GM12873 (cell line): ENCODE results near the gene VPS39.

Experiments used
- TF ChIP-seq, protein P1 (sequence below): IDR thresholded peaks from 2 replicates; pipeline ENCODE4 v1.5.1; 2012; ENCODE audit warnings: low read depth, mild to moderate bottlenecking, moderate library complexity, low read length, control low read depth; ENCODE audit not compliant: insufficient read depth; ENCODE audit errors: missing control alignments

Gene VPS39

GRCh38 chr15:42154212-42154941 lies 53.7 kb downstream of the VPS39 start:
- TF ChIP-seq, protein P1, sequence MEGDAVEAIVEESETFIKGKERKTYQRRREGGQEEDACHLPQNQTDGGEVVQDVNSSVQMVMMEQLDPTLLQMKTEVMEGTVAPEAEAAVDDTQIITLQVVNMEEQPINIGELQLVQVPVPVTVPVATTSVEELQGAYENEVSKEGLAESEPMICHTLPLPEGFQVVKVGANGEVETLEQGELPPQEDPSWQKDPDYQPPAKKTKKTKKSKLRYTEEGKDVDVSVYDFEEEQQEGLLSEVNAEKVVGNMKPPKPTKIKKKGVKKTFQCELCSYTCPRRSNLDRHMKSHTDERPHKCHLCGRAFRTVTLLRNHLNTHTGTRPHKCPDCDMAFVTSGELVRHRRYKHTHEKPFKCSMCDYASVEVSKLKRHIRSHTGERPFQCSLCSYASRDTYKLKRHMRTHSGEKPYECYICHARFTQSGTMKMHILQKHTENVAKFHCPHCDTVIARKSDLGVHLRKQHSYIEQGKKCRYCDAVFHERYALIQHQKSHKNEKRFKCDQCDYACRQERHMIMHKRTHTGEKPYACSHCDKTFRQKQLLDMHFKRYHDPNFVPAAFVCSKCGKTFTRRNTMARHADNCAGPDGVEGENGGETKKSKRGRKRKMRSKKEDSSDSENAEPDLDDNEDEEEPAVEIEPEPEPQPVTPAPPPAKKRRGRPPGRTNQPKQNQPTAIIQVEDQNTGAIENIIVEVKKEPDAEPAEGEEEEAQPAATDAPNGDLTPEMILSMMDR = no peak

DNA sequence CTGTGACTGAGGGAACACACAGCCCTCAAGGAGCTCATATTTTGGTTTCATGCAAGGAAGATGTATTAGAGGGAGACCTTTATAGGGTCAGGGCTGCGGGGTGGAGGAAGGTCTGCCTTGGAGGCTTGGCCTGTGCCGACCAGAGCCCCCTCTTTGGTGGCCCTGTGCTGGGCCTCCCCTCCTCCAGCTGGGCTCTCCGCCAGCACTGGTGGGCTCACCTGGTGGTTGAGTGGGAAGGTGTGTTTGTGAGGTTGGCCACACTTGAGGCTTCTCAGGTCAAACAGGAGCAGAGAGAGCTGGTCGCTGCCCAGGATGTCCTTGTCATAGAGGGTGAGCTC lies 54.3 kb downstream of the VPS39 start:
- TF ChIP-seq, protein P1 = no peak

- TF ChIP-seq, protein P1 = no peak
Measured at GRCh38 chr15:42152921-42153698, 55.0 kb downstream of the VPS39 start.

DNA sequence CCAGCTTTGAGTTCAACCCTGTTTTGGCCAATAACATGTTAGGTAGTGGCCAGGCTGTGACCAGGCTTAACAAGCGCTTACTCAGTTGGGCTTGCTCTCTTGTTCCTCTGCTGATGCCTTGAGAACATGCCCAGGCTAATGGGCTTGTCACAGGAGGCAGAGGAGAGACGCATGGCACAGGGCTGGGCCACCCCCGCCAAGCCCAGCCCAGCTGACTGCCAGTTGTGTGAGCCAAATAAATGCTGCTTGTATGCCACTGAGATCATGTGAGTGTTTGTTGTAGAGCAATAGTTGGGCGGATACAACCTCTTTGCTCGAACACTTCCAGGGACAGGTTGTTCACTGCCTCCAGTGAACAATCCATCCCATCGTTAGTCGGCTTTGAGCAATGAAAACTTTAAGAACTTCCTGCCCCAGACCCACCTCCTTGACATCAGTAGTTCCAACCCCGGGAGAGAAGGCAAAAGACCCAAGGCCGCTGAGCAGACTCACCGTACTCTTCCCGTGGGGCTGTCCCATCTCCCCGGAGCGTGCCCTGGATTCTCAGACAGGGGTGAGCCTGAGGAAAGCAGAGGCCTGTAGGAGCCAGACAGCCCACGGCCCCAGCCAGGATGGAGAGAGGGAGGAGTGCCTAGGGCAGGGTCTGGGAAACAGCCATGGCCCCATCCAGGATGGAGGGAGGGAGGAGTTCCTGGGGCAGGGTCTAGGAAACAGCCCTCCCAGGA lies 55.7 kb downstream of the VPS39 start:
- TF ChIP-seq, protein P1 = no peak

DNA sequence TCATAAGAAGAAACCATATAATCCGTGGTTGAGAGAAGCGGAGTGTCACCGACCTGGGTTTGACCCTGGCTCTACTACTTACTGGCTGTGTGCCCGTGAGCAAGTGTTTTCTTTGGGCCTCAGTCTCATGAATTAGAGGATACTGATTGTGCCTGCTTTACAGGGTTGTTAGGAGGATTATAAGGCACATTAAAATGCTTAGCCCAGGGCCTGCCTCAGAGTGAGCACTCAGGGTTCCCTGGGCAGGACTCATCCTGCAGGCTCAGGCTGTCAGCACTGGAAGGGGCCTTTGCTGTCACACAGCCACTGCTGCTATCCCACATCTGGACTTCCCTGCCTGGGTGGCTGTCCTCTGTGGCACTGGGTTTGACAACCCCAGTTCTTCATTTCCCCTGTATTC lies 56.4 kb downstream of the VPS39 start:
- TF ChIP-seq, protein P1 = no peak

GRCh38 chr15:42151141-42151561 lies 57.0 kb downstream of the VPS39 start:
- TF ChIP-seq, protein P1 = no peak
